Measurements from ENCODE around the gene SCRN3.
"Not testable (repeated sequence)": the region's sequence is repeated elsewhere in the genome, so short reads cannot be mapped to it uniquely, and the experiment has no call there.

Gene SCRN3

GRCh38 chr2:174397773-174398172, 2.2 kb downstream of the SCRN3 start:
- no peak for DNase-seq
- in situ Hi-C loops (cut with MboI; ENCODE audit: low pct_unique_long_range_greater_than_20kb, low sequenced_read_pairs) = no loop called here

- DNase-seq = no peak
- in situ Hi-C loops (cut with MboI; ENCODE audit: low pct_unique_long_range_greater_than_20kb, low sequenced_read_pairs) = no loop called here
These were observed 3.6 kb downstream of the SCRN3 start for GRCh38 chr2:174399171-174399570.

DNA sequence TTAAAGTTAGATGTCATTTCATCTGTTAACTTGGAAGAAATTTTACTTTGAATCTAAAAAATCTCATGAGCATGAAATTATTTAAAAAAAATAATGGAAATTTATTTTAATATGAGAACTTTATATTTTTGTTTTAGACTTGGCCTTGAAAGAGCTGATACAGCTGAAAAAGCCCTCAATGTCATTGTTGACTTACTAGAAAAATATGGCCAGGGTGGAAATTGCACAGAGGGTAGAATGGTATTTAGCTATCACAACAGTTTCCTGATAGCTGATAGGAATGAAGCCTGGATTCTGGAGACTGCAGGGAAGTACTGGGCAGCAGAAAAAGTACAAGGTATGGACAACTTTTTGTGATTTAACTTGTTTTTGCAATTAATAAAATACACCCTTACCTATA, 5.3 kb downstream of the SCRN3 start:
- DNase-seq = no peak
- in situ Hi-C loops (cut with MboI; ENCODE audit: low pct_unique_long_range_greater_than_20kb, low sequenced_read_pairs) = no loop called here

GRCh38 chr2:174403628-174404027, 8.1 kb downstream of the SCRN3 start:
- in situ Hi-C loops (cut with MboI; ENCODE audit: low pct_unique_long_range_greater_than_20kb, low sequenced_read_pairs) = no loop called here
- no peak for DNase-seq

DNA sequence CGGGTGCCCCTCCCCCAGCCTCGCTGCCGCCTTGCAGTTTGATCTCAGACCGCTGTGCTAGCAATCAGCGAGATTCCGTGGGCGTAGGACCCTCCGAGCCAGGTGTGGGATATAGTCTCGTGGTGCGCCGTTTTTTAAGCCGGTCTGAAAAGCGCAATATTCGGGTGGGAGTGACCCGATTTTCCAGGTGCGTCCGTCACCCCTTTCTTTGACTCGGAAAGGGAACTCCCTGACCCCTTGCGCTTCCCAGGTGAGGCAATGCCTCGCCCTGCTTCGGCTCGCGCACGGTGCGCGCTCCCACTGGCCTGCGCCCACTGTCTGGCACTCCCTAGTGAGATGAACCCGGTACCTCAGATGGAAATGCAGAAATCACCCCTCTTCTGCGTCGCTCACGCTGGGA, 14.5 kb downstream of the SCRN3 start:
- DNase-seq; in situ Hi-C loops (cut with MboI; ENCODE audit: low pct_unique_long_range_greater_than_20kb, low sequenced_read_pairs): not testable (repeated sequence)

DNA sequence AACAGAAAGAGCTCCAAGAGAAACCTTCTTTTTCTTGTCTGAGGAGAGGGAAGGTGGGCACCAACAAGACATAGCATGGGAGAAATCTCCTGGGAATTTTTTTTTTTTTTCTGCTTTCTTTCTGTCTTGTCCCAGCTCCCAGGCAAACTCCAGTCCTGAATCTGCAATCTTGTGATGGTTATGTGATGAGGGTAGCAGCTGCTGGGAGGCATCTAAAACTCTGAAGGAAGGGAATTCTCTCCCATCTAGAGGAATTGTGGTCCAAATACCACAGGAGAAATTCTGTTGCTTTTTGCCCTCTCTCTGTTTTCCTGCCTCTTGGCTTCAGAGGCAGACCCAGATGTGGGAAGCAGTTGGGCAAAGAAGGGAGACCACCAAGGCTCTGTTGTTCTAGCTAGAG, 16.7 kb downstream of the SCRN3 start:
- in situ Hi-C loops (cut with MboI; ENCODE audit: low pct_unique_long_range_greater_than_20kb, low sequenced_read_pairs) = no loop called here
- no peak for DNase-seq

- in situ Hi-C loops (cut with MboI; ENCODE audit: low pct_unique_long_range_greater_than_20kb, low sequenced_read_pairs) = no loop called here
- DNase-seq = no peak
These were observed 32.7 kb downstream of the SCRN3 start for GRCh38 chr2:174428214-174428613.

DNA sequence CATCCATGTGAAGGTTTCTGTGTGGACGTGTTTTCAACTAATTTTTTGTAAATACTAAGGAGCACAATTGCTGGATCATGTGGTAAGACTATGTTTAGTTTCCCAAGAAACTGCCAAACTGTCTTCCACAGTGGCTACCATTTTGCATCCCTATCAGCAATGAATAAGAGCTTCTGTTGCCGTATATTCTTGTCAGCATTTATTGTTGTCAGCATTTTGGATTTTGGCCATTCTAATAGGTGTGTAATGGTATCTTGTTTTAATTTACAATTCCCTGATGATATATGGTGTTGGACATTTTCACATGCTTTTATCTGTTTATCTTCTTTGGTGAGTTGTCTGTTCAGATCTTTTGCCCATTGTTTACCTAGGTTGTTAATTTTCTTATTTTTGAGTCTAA, 34.5 kb downstream of the SCRN3 start:
- DNase-seq = no peak
- in situ Hi-C loops (cut with MboI; ENCODE audit: low pct_unique_long_range_greater_than_20kb, low sequenced_read_pairs) = no loop called here

- in situ Hi-C loops (cut with MboI; ENCODE audit: low pct_unique_long_range_greater_than_20kb, low sequenced_read_pairs) = no loop called here
These were observed 36.4 kb downstream of the SCRN3 start for GRCh38 chr2:174431902-174432301.

DNA sequence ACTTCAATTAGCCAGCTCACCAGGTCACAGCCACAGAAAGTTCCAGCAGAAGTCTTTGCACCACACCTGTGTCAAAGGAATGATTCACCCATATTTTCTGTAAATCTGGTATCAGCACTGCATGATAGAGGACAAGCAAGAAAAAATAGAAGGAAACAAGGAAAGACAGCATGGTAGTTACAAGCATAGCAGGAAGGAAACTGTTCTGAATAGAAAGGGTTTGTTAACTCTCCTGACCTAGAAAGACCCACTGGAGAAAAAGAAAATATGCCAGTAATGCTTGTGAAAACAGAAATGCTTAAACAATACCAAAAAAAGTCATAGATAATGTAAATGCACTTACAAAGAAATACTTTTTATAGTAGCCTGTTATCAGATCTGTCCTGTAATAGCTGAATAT, 40.8 kb downstream of the SCRN3 start:
- in situ Hi-C loops (cut with MboI; ENCODE audit: low pct_unique_long_range_greater_than_20kb, low sequenced_read_pairs) = no loop called here
- no peak for DNase-seq

More at GRCh38 chr2:174431902-174432301, 36.4 kb downstream of the SCRN3 start:
- no peak for DNase-seq

GRCh38 chr2:174438146-174438886, 42.8 kb downstream of the SCRN3 start:
- DNase-seq = no peak
- in situ Hi-C loops (cut with MboI; ENCODE audit: low pct_unique_long_range_greater_than_20kb, low sequenced_read_pairs) = no loop called here

- in situ Hi-C loops (cut with MboI; ENCODE audit: low pct_unique_long_range_greater_than_20kb, low sequenced_read_pairs) = no loop called here
- no peak for DNase-seq
These were observed 43.8 kb downstream of the SCRN3 start for GRCh38 chr2:174439323-174439722.

DNA sequence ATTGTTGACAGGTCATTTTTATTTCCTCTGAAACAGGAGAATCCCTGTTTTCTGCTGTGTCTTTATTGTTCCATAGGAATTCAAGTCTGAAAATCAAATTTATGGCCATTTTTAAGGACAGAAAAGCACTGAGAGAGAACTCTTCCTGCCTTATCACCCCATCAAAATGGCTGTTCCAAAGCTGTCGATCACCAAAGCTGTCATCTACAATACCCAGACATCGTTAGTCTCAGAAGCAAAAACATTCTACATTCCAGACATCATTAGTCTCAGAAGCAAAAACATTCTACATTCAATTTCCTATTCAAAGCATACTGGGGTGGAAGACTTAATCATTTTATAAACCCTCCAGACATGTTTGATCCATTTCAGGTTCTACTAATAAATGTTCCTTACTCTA, 44.4 kb downstream of the SCRN3 start:
- in situ Hi-C loops (cut with MboI; ENCODE audit: low pct_unique_long_range_greater_than_20kb, low sequenced_read_pairs) = no loop called here
- DNase-seq = no peak

DNA sequence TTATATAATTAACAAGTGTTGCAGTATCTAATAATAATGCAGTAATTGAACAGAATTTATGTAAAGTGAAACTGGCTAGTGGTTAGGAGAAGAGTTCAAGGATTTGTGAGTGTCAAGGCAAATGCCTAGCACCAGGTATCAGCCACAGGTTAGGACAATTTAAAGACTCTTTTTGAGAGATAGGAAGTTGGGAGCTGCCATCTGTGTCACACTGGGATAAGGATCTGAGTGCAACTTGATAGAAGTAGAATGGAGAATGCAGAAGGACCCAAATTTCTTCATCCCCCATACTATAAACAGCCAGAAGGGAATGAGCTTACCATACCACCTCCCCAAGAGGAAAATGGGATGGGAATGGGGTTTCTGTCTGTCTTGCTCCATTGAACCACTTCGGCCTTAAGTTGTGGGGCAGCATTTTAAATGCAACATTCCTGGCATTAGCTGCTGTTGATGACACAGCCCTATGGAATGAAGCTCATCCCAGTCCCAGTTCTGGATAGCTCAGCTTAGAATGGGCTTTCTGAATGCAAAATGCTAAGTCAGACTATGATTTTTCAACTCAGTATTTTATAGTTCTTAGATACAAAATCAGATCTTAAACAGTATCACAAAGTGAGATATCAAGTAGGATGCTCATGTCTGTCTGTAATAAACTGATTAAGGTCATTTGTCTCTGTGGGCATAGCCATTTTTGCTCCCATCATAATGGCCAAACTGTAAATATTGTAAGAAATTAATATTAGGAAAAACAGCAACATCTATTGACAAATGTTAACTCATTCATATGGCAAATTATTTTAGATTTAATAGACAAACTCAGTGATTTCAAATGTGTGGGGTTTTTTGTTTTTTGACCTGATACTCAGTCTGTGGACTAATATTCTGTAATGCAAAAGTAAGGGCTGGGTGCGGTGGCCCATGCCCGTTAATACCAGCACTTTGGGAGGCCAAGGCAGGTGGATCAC, 47.3 kb downstream of the SCRN3 start:
- in situ Hi-C loops (cut with MboI; ENCODE audit: low pct_unique_long_range_greater_than_20kb, low sequenced_read_pairs) = no loop called here
- no peak for DNase-seq

DNA sequence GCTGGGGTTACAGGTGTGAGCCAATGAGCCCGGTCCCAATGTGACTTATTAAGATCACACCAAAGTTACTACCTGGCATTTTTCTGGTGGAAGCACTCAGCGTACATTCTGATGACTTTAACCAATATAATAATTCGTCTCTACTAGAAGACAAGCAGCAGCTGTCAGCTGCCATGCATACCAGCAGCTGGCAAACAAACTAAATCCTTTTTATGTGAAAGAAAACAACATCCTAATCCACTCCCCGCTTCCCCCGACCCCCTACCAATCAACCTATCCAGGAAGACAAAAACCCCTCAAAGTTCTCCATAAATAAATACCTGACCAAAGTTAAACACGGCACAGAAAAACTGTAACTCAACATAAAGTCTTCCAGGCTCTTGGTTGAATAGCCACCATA, 49.2 kb downstream of the SCRN3 start:
- in situ Hi-C loops (cut with MboI; ENCODE audit: low pct_unique_long_range_greater_than_20kb, low sequenced_read_pairs) = no loop called here
- no peak for DNase-seq

- no peak for DNase-seq
- in situ Hi-C loops (cut with MboI; ENCODE audit: low pct_unique_long_range_greater_than_20kb, low sequenced_read_pairs) = no loop called here
These were observed 49.7 kb downstream of the SCRN3 start for GRCh38 chr2:174445248-174445647.

GRCh38 chr2:174446531-174446930, 51.0 kb downstream of the SCRN3 start:
- in situ Hi-C loops (cut with MboI; ENCODE audit: low pct_unique_long_range_greater_than_20kb, low sequenced_read_pairs) = no loop called here
- DNase-seq = no peak

DNA sequence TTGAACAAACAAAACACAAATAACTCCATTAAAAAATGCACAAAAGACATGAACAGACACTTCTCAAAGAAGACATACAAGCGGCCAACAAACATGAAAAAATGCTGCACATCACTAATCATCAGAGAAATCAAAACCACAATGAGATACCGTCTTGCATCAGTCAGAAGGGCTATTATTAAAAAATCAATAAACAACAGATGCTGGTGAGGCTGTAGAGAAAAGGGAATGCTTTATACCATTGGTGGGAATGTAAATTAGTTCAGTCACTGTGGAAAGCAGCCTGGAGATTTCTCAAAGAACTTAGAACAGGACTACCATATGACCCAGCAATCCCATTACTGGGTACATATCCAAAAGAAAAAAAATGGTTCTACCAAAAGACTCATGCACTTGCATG, 53.5 kb downstream of the SCRN3 start:
- DNase-seq = no peak
- in situ Hi-C loops (cut with MboI; ENCODE audit: low pct_unique_long_range_greater_than_20kb, low sequenced_read_pairs) = no loop called here

GRCh38 chr2:174450021-174450816, 54.7 kb downstream of the SCRN3 start:
- no peak for DNase-seq
- in situ Hi-C loops (cut with MboI; ENCODE audit: low pct_unique_long_range_greater_than_20kb, low sequenced_read_pairs) = loop anchor here (25.0 kb wide), 1 partner anchor 237 kb away; no protein-coding TSS in a partner anchor

Measured in KBM-7 (cell line).